Vagina (tissue), 2 donors: ENCODE data around the gene EHMT1.

Source experiments
- POLR2A ChIP-seq, 2 donors: fragments of 450-650 bp; IDR thresholded peaks; one replicate each; pipeline ENCODE4 v1.6.1; 2017; ENCODE audit warnings: antibody characterized with exemption in 2 of 2, mild to moderate bottlenecking in 2 of 2, moderate library complexity in 2 of 2
- TF ChIP-seq, protein P1 (sequence below), 3 experiments: fragments of 450-650 bp in 2 of 3; fragments of 200-600 bp in 1 of 3; sonication (generic) in 1 of 3; IDR thresholded peaks; one replicate each; pipeline ENCODE4 v1.5.1; 2017 to 2019; ENCODE audit warnings: antibody characterized with exemption in 3 of 3, mild to moderate bottlenecking in 2 of 3, moderate library complexity in 2 of 3

DNA sequence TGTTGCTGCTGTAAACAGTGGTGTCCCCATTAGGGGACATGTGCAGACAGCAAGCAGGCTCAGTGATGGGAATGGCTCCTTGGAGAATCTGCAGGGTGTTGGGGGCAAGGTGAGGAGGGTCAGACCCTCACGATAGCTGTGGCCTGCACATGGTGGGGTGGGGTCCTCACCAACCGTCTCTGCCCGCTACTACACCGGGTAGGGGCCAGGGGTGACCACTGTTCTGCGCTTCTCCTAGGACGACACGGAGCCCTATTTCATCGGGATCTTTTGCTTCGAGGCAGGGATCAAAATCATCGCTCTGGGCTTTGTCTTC, 263.7 kb downstream of the EHMT1 start:
- TF ChIP-seq, protein P1, sequence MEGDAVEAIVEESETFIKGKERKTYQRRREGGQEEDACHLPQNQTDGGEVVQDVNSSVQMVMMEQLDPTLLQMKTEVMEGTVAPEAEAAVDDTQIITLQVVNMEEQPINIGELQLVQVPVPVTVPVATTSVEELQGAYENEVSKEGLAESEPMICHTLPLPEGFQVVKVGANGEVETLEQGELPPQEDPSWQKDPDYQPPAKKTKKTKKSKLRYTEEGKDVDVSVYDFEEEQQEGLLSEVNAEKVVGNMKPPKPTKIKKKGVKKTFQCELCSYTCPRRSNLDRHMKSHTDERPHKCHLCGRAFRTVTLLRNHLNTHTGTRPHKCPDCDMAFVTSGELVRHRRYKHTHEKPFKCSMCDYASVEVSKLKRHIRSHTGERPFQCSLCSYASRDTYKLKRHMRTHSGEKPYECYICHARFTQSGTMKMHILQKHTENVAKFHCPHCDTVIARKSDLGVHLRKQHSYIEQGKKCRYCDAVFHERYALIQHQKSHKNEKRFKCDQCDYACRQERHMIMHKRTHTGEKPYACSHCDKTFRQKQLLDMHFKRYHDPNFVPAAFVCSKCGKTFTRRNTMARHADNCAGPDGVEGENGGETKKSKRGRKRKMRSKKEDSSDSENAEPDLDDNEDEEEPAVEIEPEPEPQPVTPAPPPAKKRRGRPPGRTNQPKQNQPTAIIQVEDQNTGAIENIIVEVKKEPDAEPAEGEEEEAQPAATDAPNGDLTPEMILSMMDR (IDR thresholded peaks at IDR 0.05): no peak
- TF ChIP-seq POLR2A (IDR thresholded peaks at IDR 0.05): no peak
